Lung (tissue), 12 donors: ENCODE results near the gene SLBP. TPM values are rescaled to one million over a fixed set of nuclear protein-coding genes. Genes with fewer than 3 reads are reported as not detected.

Experiments used
- ATAC-seq: fragments of 200-7000 bp; cut with Tn5 transposase; one replicate; pipeline ENCODE4 v1.9.1; 2020; ENCODE audit warnings: moderate number of reproducible peaks; ENCODE audit not compliant: insufficient read depth, low FRiP score
- DNase-seq, 3 donors: peaks; one replicate each; pipeline ENCODE4 v3.0.0-alpha.2; 2013 to 2017
- H3K27ac ChIP-seq, 2 donors: one replicate each; pipeline ENCODE4 v1.5.1; 2013; ENCODE audit warnings: mild to moderate bottlenecking in 2 of 2, moderate library complexity in 2 of 2, control low read depth in 1 of 2, inconsistent platforms in 1 of 2, low read depth in 1 of 2, low read length in 1 of 2
- H3K27me3 ChIP-seq, 3 donors: one replicate each; pipeline ENCODE4 v1.5.1; 2013; ENCODE audit warnings: low read length in 2 of 3; ENCODE audit not compliant: control insufficient read depth in 3 of 3, insufficient read depth in 3 of 3
- H3K36me3 ChIP-seq, 4 donors: one replicate each; pipeline ENCODE4 v1.5.1; 2013; ENCODE audit warnings: low read length in 4 of 4, mild to moderate bottlenecking in 1 of 4, moderate library complexity in 1 of 4; ENCODE audit not compliant: control insufficient read depth in 4 of 4, insufficient read depth in 4 of 4
- H3K4me1 ChIP-seq, 5 donors: one replicate each; pipeline ENCODE4 v1.5.1; 2013; ENCODE audit warnings: low read length in 5 of 5, mild to moderate bottlenecking in 2 of 5, moderate library complexity in 1 of 5; ENCODE audit not compliant: control insufficient read depth in 5 of 5, insufficient read depth in 5 of 5
- H3K4me3 ChIP-seq: one replicate; pipeline ENCODE4 v1.5.1; 2013; ENCODE audit warnings: mild to moderate bottlenecking, control low read depth, moderate library complexity
- H3K9ac ChIP-seq, 2 donors: one replicate each; pipeline ENCODE4 v1.5.1; 2013; ENCODE audit warnings: low read length in 2 of 2, control low read depth in 1 of 2; ENCODE audit not compliant: insufficient read depth in 1 of 2
- H3K9me3 ChIP-seq, 4 donors: one replicate each; pipeline ENCODE4 v1.5.1; 2013; ENCODE audit warnings: low read length in 3 of 4, mild to moderate bottlenecking in 1 of 4, moderate library complexity in 1 of 4; ENCODE audit not compliant: control insufficient read depth in 4 of 4, insufficient read depth in 3 of 4
- CTCF ChIP-seq: IDR thresholded peaks from 2 replicates; pipeline ENCODE4 v1.5.1; 2012; ENCODE audit warnings: mild to moderate bottlenecking; ENCODE audit errors: control extremely low read depth, extremely low read depth
- WGBS, 2 donors: extraction: QIAGEN DNeasy Blood & Tissue Kit; methylation state at CpG; one replicate each; pipeline ENCODE4 v1.1.7; 2013; 5-methylcytosine and 5-hydroxymethylcytosine counted together
- polyA plus RNA-seq, 2 donors: library from polyadenylated mRNA; stranded (reverse); fragments of 200-250 nt; gene quantifications; one replicate each; pipeline ENCODE4 v1.2.1, GENCODE V29; 2013
- total RNA-seq, 2 donors: library from RNA; depleted of rRNA in 1 of 2; stranded (reverse); fragments of >200 nt in 1 of 2; gene quantifications; one replicate each; pipeline ENCODE4 v1.2.1, GENCODE V29; 2014 to 2021
- donor health status: control.
- donor health status: control.
- donor health status: Bipolar disorder and iron deficiency.
- donor health status: healthy.
- donor health status: DM: yes; HTN: yes; CAD: no.

Gene SLBP
- total and polyA plus RNA-seq, 4 donors = 34.9 to 43.2 (median 34.9) TPM

DNA sequence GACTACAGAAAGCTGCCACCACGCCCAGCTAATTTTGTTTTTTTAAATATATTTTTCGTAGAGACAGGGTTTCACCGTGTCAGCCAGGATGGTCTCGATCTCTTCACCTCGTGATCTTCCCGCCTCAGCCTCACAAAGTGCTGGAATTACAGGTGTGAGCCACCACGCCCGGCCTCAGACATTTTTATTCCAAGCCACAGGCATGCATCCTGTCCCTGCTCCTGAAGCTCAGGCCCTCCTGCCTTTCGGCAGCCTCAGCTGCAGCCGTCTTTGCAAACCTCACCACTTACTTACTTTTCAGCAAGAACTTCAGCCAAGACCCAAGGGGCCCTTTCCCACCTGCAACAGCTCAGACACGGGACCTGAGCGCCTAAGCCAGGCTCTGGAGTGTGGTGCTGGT is 54.0 kb downstream of the SLBP start:
- Histone ChIP-seq H3K4me3 (no peak overlapping the region), H3K27ac (no peak overlapping the region), H3K9ac (no peak overlapping the region), H3K27me3 (no peaks in the 10 kb centered on the region), H3K4me1 (no peaks in the 10 kb centered on the region), H3K36me3 (peaks cover 0 to 9% (median 0%) of the 10 kb centered on the region in 4 donors), H3K9me3 (peaks cover 0 to under 1% (median 0%) of the 10 kb centered on the region in 4 donors)
- TF ChIP-seq CTCF = no peak
- WGBS, 2 donors = 92 to 95% methylated on average over 12 of the region's 12 CpGs
- ATAC-seq = no peak
- no peak for DNase-seq

DNA sequence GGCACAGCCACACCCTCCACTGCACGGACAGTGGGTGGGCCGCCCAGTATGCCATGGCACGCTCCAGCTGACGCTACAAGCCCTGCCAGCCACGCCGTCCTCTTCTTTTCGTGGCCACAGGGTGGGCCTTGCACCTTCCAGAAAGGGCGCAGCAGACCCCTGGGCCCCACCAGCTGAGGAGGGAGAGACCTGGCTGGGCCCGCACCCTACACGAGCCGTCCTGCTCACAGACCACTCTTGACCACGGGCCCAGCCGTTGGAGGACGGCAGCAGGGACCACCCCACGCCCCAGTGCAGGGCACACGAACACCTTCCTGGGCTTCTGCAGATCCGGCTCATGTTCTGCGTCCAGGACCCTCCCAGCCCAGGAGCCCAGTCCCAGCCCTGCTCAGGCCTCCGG is 55.1 kb downstream of the SLBP start:
- ATAC-seq = no peak
- no peak for TF ChIP-seq CTCF
- WGBS, 2 donors = 95 to 96% methylated on average over 19 of the region's 19 CpGs
- peaks cover 0 to 3% (median 0%) of the 10 kb centered on the region in 4 donors for H3K9me3 ChIP-seq
- DNase-seq = no peak
- H3K27ac ChIP-seq = no peak overlapping the region
- no peak overlapping the region for H3K4me3 ChIP-seq
- no peak overlapping the region for H3K9ac ChIP-seq
- no peaks in the 10 kb centered on the region for H3K27me3 ChIP-seq
- peaks cover 0 to 9% (median 0%) of the 10 kb centered on the region in 4 donors for H3K36me3 ChIP-seq
- no peaks in the 10 kb centered on the region for H3K4me1 ChIP-seq

- DNase-seq = no peak
- H3K27me3 ChIP-seq = no peaks in the 10 kb centered on the region
- no peaks in the 10 kb centered on the region for H3K4me1 ChIP-seq
- peaks cover 0 to 9% (median 0%) of the 10 kb centered on the region in 4 donors for H3K36me3 ChIP-seq
- no peak for ATAC-seq
- no peak overlapping the region for H3K4me3 ChIP-seq
- 95 to 96% methylated on average over 5 of the region's 5 CpGs for WGBS, 2 donors
- H3K9ac ChIP-seq = no peak overlapping the region
- no peak for TF ChIP-seq CTCF
- H3K9me3 ChIP-seq = peaks cover 0 to 3% (median 0%) of the 10 kb centered on the region in 4 donors
- H3K27ac ChIP-seq = no peak overlapping the region
Observed at GRCh38 chr4:1656132-1656531, 56.0 kb downstream of the SLBP start.

DNA sequence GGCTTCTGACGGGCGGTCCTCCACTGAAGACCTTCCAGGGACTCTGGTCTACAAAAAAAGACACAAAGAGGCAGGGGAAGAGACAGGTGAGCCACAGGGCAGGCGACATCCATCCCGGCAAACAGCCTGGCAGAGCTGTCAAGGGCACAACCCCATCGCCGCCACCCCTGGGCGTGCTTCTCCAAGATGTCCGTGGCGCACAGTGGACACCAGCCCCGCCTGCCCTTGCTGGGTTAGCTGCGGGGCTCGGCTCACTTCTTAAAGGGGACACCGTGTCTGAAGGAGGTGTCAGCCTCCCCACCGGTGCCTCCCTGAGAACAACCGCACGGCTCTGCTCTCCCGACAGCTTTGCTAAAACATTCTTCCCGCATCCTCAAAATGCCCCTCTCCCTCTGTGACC is 56.4 kb downstream of the SLBP start:
- no peak for ATAC-seq
- Histone ChIP-seq H3K4me1 (no peaks in the 10 kb centered on the region), H3K27ac (no peak overlapping the region), H3K9me3 (peaks cover 0 to 3% (median 0%) of the 10 kb centered on the region in 4 donors), H3K9ac (no peak overlapping the region), H3K27me3 (no peaks in the 10 kb centered on the region), H3K4me3 (no peak overlapping the region), H3K36me3 (peaks cover 0 to 9% (median 0%) of the 10 kb centered on the region in 4 donors)
- DNase-seq = no peak
- 93 to 94% methylated on average over 18 of the region's 18 CpGs for WGBS, 2 donors
- TF ChIP-seq CTCF = no peak
